Ovary (tissue), 9 donors: ENCODE measurements around the gene CMAS. TPM values are rescaled to one million over a fixed set of nuclear protein-coding genes. Genes with fewer than 3 reads are reported as not detected.
A peak's percentile ranks its signal among the peaks of the same experiment; 100 is the strongest.

Source experiments
- DNase-seq, 5 donors: peaks; one replicate each; pipeline ENCODE4 v3.0.0-alpha.2; 2019 to 2020
- H3K27ac ChIP-seq, 2 donors: fragments of 200-600 bp; one replicate each; pipeline versions ENCODE4 v1.5.1 to v1.8.0; 2019 to 2022
- H3K27me3 ChIP-seq: fragments of 200-600 bp; one replicate; pipeline ENCODE4 v1.8.0; 2022
- H3K36me3 ChIP-seq: fragments of 200-600 bp; sonication (generic); one replicate; pipeline ENCODE4 v1.5.1; 2019
- H3K4me1 ChIP-seq: one replicate; pipeline ENCODE4 v1.8.1; 2013; ENCODE audit warnings: mild to moderate bottlenecking, moderate library complexity; ENCODE audit not compliant: insufficient read depth
- H3K4me3 ChIP-seq: fragments of 200-600 bp; sonication (generic); one replicate; pipeline ENCODE4 v1.5.1; 2017
- H3K9me3 ChIP-seq, 2 donors: fragments of 200-600 bp in 1 of 2; sonication (generic) in 1 of 2; one replicate each; pipeline versions ENCODE4 v1.5.1 to v1.8.1; 2013 to 2019; ENCODE audit warnings: mild to moderate bottlenecking in 1 of 2, moderate library complexity in 1 of 2
- EP300 ChIP-seq: sonication (generic); formaldehyde crosslinking; IDR thresholded peaks from one replicate; pipeline ENCODE4 v1.6.1; 2017; ENCODE audit warnings: antibody characterized with exemption
- POLR2A ChIP-seq: fragments of 450-650 bp; IDR thresholded peaks from one replicate; pipeline ENCODE4 v1.6.1; 2017; ENCODE audit warnings: antibody characterized with exemption, mild to moderate bottlenecking, moderate library complexity
- WGBS, 3 donors: extraction: QIAGEN DNeasy Blood & Tissue Kit in 1 of 3; methylation state at CpG; one replicate each; pipeline versions ENCODE4 v1.1.5 to v1.1.7; 2013 to 2017; 5-methylcytosine and 5-hydroxymethylcytosine counted together
- intact Hi-C, 4 donors: fragments of 100-400 bp; cut with DNase I; formaldehyde crosslinking; loops; one replicate each; pipeline versions ENCODE4 v1.11.0 to v1.15.1; 2022 to 2023
- polyA plus RNA-seq, 2 donors: library from polyadenylated mRNA; stranded (reverse); fragments of 200-250 nt in 1 of 2; fragments of 350-450 nt in 1 of 2; fragmentation: Illumina TruSeq in 1 of 2; extraction: RNeasy Lipid Tissue Mini Kit (QIAGEN cat#74804) in 1 of 2; gene quantifications; one replicate each; pipeline ENCODE4 v1.2.3, GENCODE V29; 2013 to 2014
- total RNA-seq, 7 donors: library from RNA; depleted of rRNA in 2 of 7; stranded (reverse); fragments of >200 nt in 2 of 7; fragmentation: NEBNext Ultra II Directional in 3 of 7; extraction: Animal tissue kit (Norgen Biotek cat#: 25700) in 3 of 7; gene quantifications; one replicate each; pipeline versions ENCODE4 v1.1.0 to v1.2.4, GENCODE V29; 2016 to 2023
- TF ChIP-seq, protein P1 (sequence below), 3 donors: fragments of 450-650 bp in 2 of 3; fragments of 200-600 bp in 1 of 3; IDR thresholded peaks; one replicate each; pipeline versions ENCODE4 v1.5.1 to v1.8.0; 2016 to 2022; ENCODE audit warnings: antibody characterized with exemption in 3 of 3, mild to moderate bottlenecking in 1 of 3
- donor health status: DM: no; HTN: no; CAD: no; lungs with moderate emphysema.
- donor health status: DM: no; HTN: no; CAD: no.
- donor health status: Bipolar disorder and iron deficiency.
- donor health status: DM: yes; HTN: yes; CAD: no.
- donor health status: DM: no; HTN: no; CAD: no.
- donor health status: DM: yes; HTN: yes; CAD: no.

The CMAS gene
- total and polyA plus RNA-seq, 9 donors: 19.3 to 99.2 (median 30.5) TPM

- TF ChIP-seq, protein P1, sequence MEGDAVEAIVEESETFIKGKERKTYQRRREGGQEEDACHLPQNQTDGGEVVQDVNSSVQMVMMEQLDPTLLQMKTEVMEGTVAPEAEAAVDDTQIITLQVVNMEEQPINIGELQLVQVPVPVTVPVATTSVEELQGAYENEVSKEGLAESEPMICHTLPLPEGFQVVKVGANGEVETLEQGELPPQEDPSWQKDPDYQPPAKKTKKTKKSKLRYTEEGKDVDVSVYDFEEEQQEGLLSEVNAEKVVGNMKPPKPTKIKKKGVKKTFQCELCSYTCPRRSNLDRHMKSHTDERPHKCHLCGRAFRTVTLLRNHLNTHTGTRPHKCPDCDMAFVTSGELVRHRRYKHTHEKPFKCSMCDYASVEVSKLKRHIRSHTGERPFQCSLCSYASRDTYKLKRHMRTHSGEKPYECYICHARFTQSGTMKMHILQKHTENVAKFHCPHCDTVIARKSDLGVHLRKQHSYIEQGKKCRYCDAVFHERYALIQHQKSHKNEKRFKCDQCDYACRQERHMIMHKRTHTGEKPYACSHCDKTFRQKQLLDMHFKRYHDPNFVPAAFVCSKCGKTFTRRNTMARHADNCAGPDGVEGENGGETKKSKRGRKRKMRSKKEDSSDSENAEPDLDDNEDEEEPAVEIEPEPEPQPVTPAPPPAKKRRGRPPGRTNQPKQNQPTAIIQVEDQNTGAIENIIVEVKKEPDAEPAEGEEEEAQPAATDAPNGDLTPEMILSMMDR (IDR thresholded peaks at IDR 0.05): no peak
- TF ChIP-seq EP300: no peak
- TF ChIP-seq POLR2A: no peak
- H3K27ac ChIP-seq: no peak overlapping the region
- no peak overlapping the region for H3K4me3 ChIP-seq
- H3K9me3 ChIP-seq: no peaks in the 10 kb centered on the region
- H3K4me1 ChIP-seq: no peaks in the 10 kb centered on the region
- intact Hi-C loops: no loop called here
- 94 to 99% (median 95%) methylated on average over 2 of the region's 2 CpGs for WGBS, 3 donors
- no peak for DNase-seq
- H3K27me3 ChIP-seq: no peaks in the 10 kb centered on the region
- no peaks in the 10 kb centered on the region for H3K36me3 ChIP-seq
These were observed 20.3 kb downstream of the CMAS start for GRCh38 chr12:22066310-22066709.

- whole genome bisulfite sequencing, 3 donors: 51 to 65% (median 62%) methylated on average over 1 of the region's 1 CpG
- no peaks in the 10 kb centered on the region for H3K27me3 ChIP-seq
- DNase-seq: no peak
- H3K9me3 ChIP-seq: no peaks in the 10 kb centered on the region
- TF ChIP-seq POLR2A: no peak
- TF ChIP-seq, protein P1 (IDR thresholded peaks at IDR 0.05): no peak
- no peak overlapping the region for H3K27ac ChIP-seq
- H3K36me3 ChIP-seq: no peaks in the 10 kb centered on the region
- H3K4me3 ChIP-seq: no peak overlapping the region
- intact Hi-C loops: no loop called here
- no peaks in the 10 kb centered on the region for H3K4me1 ChIP-seq
These were observed 23.8 kb downstream of the CMAS start for GRCh38 chr12:22069851-22070250.

GRCh38 chr12:22082190-22082701 is 36.2 kb downstream of the CMAS start:
- 62 to 70% (median 64%) methylated on average over 10 of the region's 10 CpGs for WGBS, 3 donors
- no peaks in the 10 kb centered on the region for H3K4me1 ChIP-seq
- DNase-seq: no peak
- TF ChIP-seq EP300 (no peak), POLR2A (no peak)
- TF ChIP-seq, protein P1 (IDR thresholded peaks at IDR 0.05): no peak
- no peaks in the 10 kb centered on the region for H3K9me3 ChIP-seq
- intact Hi-C loops: loop anchor here in 3 of 4 donors (5.0 to 10.0 kb wide), 4 partner anchors 253 to 365 kb away; partner anchors contain the start of gene ST8SIA1 (in 1 of the 3)
- no peaks in the 10 kb centered on the region for H3K27me3 ChIP-seq
- H3K4me3 ChIP-seq: no peak overlapping the region
- H3K27ac ChIP-seq: no peak overlapping the region
- H3K36me3 ChIP-seq: no peaks in the 10 kb centered on the region

DNA sequence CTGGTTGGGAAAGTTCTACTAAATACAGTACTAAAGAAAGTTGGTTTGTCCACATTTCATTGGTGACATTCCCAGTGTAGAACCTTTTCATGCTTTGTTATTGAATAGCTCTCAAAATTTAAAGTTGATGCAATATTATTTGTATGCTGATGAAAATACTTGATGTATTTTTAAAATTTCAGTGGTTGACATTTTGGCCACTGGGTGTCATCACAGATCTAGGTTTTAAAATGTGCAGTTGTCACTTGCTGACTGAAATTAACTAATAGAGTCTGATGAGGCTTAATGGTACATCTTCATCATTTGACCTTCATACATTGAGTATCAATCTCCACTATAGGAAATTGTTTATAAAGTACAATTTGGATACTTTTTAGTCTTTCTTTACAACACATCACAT is 37.1 kb downstream of the CMAS start:
- intact Hi-C loops: loop anchor here in 3 of 4 donors (5.0 to 10.0 kb wide), 4 partner anchors 252 to 364 kb away; partner anchors contain the start of gene ST8SIA1 (in 1 of the 3)
- Histone ChIP-seq H3K27ac (no peak overlapping the region), H3K4me3 (no peak overlapping the region), H3K9me3 (no peaks in the 10 kb centered on the region), H3K4me1 (no peaks in the 10 kb centered on the region), H3K36me3 (no peaks in the 10 kb centered on the region), H3K27me3 (no peaks in the 10 kb centered on the region)
- no peak for TF ChIP-seq EP300
- TF ChIP-seq, protein P1 (IDR thresholded peaks at IDR 0.05): peak in 2 of 3 donors; percentile 51 to 54
- DNase-seq: peak in 1 of 5 donors; percentile 27
